Breast epithelium (tissue), 4 donors: ENCODE data around the gene CADPS2. TPM values are rescaled to one million over a fixed set of nuclear protein-coding genes. Genes with fewer than 3 reads are reported as not detected.
A peak's percentile ranks its signal among the peaks of the same experiment; 100 is the strongest.

Experiments used
- DNase-seq, 2 donors: peaks; one replicate each; pipeline ENCODE4 v3.0.0-alpha.2; 2019; ENCODE audit warnings: low spot score in 2 of 2
- H3K27ac ChIP-seq, 2 donors: fragments of 200-600 bp; sonication (generic) in 1 of 2; one replicate each; pipeline ENCODE4 v1.5.1; 2016 to 2019; ENCODE audit warnings: mild to moderate bottlenecking in 1 of 2
- H3K27me3 ChIP-seq, 2 donors: fragments of 200-600 bp; sonication (generic) in 1 of 2; one replicate each; pipeline versions ENCODE4 v1.5.1 to v1.6.0; 2017 to 2019; ENCODE audit warnings: control low read depth in 1 of 2, mild to moderate bottlenecking in 1 of 2
- H3K36me3 ChIP-seq: fragments of 200-600 bp; one replicate; pipeline ENCODE4 v1.5.1; 2019
- H3K4me1 ChIP-seq, 2 donors: fragments of 200-600 bp; sonication (generic); one replicate each; pipeline ENCODE4 v1.5.1; 2016 to 2019; ENCODE audit warnings: control low read depth in 1 of 2
- H3K4me3 ChIP-seq, 3 donors: fragments of 200-600 bp; sonication (generic); 1 replicate in 2 of 3; 2 replicates in 1 of 3; pipeline ENCODE4 v1.5.1; 2016 to 2019; ENCODE audit warnings: mild to moderate bottlenecking in 3 of 3, moderate library complexity in 2 of 3
- H3K9me3 ChIP-seq, 2 donors: fragments of 200-600 bp; sonication (generic) in 1 of 2; one replicate each; pipeline ENCODE4 v1.5.1; 2016 to 2019; ENCODE audit warnings: control low read depth in 1 of 2
- CTCF ChIP-seq, 3 donors: fragments of 450-650 bp; IDR thresholded peaks; one replicate each; pipeline ENCODE4 v1.5.1; 2016 to 2017; ENCODE audit warnings: antibody characterized with exemption in 3 of 3, mild to moderate bottlenecking in 3 of 3, moderate library complexity in 3 of 3
- POLR2A ChIP-seq: fragments of 450-650 bp; IDR thresholded peaks from one replicate; pipeline ENCODE4 v1.6.1; 2016; ENCODE audit warnings: antibody characterized with exemption, mild to moderate bottlenecking, moderate library complexity
- POLR2AphosphoS5 ChIP-seq, 3 donors: sonication (generic); formaldehyde crosslinking; IDR thresholded peaks; one replicate each; pipeline ENCODE4 v1.6.1; 2017; ENCODE audit warnings: antibody characterized with exemption in 3 of 3
- intact Hi-C: fragments of 100-400 bp; cut with DNase I; formaldehyde crosslinking; loops from one replicate; pipeline ENCODE4 v1.15.1; 2023; ENCODE audit warnings: low total_unique reads
- total RNA-seq, 3 donors: library from RNA; depleted of rRNA; stranded (reverse); fragments of >200 nt; gene quantifications; one replicate each; pipeline ENCODE4 v1.1.0, GENCODE V29; 2016

Gene CADPS2
- total RNA-seq, 3 donors from 2014 or later = 12.3 to 67.5 (median 66.5) TPM

GRCh38 chr7:122881324-122881723, 4.9 kb downstream of the CADPS2 start:
- no peak for DNase-seq
- no peak overlapping the region for H3K27ac ChIP-seq
- H3K4me3 ChIP-seq = peak overlapping the region in 1 of 3 donors; percentile 15
- no peaks in the 10 kb centered on the region for H3K9me3 ChIP-seq
- no peak for TF ChIP-seq POLR2AphosphoS5 (IDR thresholded peaks at IDR 0.05)
- TF ChIP-seq POLR2A = no peak
- no peak for TF ChIP-seq CTCF (IDR thresholded peaks at IDR 0.05)
- H3K4me1 ChIP-seq = no peaks in the 10 kb centered on the region
- no peaks in the 10 kb centered on the region for H3K27me3 ChIP-seq
- intact Hi-C loops = no loop called here
- H3K36me3 ChIP-seq = no peaks in the 10 kb centered on the region

GRCh38 chr7:122869260-122869659, 17.0 kb downstream of the CADPS2 start:
- Histone ChIP-seq H3K4me1 (no peaks in the 10 kb centered on the region), H3K36me3 (no peaks in the 10 kb centered on the region), H3K9me3 (peaks cover 7 to 42% of the 10 kb centered on the region in 2 donors), H3K27me3 (no peaks in the 10 kb centered on the region), H3K27ac (no peak overlapping the region), H3K4me3 (no peak overlapping the region)
- no peak for DNase-seq
- no peak for TF ChIP-seq POLR2A
- TF ChIP-seq CTCF (IDR thresholded peaks at IDR 0.05) = no peak
- intact Hi-C loops = no loop called here

GRCh38 chr7:122867471-122867980, 18.7 kb downstream of the CADPS2 start:
- peak overlapping the region in 1 of 2 donors; percentile 8 for H3K27ac ChIP-seq
- no peak for DNase-seq
- H3K4me1 ChIP-seq = no peaks in the 10 kb centered on the region
- TF ChIP-seq POLR2A (no peak), CTCF (IDR thresholded peaks at IDR 0.05) (no peak), POLR2AphosphoS5 (IDR thresholded peaks at IDR 0.05) (no peak)
- H3K36me3 ChIP-seq = no peaks in the 10 kb centered on the region
- H3K9me3 ChIP-seq = peaks cover 7 to 42% of the 10 kb centered on the region in 2 donors
- H3K27me3 ChIP-seq = no peaks in the 10 kb centered on the region
- H3K4me3 ChIP-seq = no peak overlapping the region
- intact Hi-C loops = no loop called here

GRCh38 chr7:122864838-122865237, 21.4 kb downstream of the CADPS2 start:
- no peak for DNase-seq
- no peak overlapping the region for H3K4me3 ChIP-seq
- no peaks in the 10 kb centered on the region for H3K36me3 ChIP-seq
- TF ChIP-seq POLR2AphosphoS5 (IDR thresholded peaks at IDR 0.05) (no peak), CTCF (IDR thresholded peaks at IDR 0.05) (no peak), POLR2A (no peak)
- H3K9me3 ChIP-seq = peaks cover 7 to 22% of the 10 kb centered on the region in 2 donors
- no peaks in the 10 kb centered on the region for H3K4me1 ChIP-seq
- H3K27me3 ChIP-seq = no peaks in the 10 kb centered on the region
- H3K27ac ChIP-seq = no peak overlapping the region
- intact Hi-C loops = no loop called here

GRCh38 chr7:122864016-122864415, 22.2 kb downstream of the CADPS2 start:
- DNase-seq = no peak
- intact Hi-C loops = no loop called here
- Histone ChIP-seq H3K36me3 (no peaks in the 10 kb centered on the region), H3K9me3 (peaks cover 3 to 14% of the 10 kb centered on the region in 2 donors), H3K4me3 (no peak overlapping the region), H3K27ac (no peak overlapping the region), H3K4me1 (no peaks in the 10 kb centered on the region), H3K27me3 (no peaks in the 10 kb centered on the region)
- TF ChIP-seq CTCF (IDR thresholded peaks at IDR 0.05) (no peak), POLR2A (no peak), POLR2AphosphoS5 (IDR thresholded peaks at IDR 0.05) (no peak)
